ENCODE measurements around the gene CFAP43.
A peak's percentile ranks its signal among the peaks of the same experiment; 100 is the strongest.

CFAP43 gene

DNA sequence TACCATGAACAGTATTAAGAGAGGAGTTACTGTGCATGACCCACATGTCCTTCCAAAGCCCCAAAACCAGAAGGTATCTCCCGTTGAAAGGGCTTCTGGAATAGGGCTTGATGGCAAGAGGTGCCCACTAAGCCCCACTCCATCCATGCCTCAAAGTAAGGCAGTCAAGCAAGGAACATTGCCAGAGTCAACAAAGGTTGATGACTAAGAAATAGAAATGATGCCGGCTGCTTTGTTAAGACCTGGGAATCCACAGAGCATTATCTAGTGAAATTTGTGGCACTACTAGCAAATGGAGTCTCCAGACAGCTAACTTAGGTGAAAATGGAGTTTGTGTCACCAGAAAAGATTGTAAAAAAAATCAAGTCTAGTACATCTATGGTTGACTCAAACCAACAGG is 104.0 kb downstream of the CFAP43 start:
- DNase-seq (ENCODE audit: low spot score), result no peak

DNA sequence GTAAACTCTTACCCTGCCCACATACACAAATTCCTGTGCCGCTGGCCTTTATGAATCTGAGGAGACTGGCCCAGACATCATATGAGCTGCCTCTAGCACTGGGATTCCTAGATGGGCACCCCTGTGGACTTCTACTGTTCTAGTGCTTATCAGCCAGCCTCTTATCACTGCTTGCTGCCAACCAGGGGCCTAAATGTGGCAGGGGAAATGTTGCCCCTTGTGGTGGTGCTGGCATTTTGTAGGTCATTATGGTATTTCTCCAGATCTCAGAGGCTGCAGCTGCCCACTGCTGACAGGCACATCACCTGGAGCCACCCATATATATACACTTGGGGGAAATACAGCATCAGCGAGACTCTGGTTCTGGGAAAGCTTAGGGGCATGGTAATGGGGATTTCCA is 104.8 kb downstream of the CFAP43 start:
- peak; percentile 59 for DNase-seq (ENCODE audit: low spot score)

GRCh38 chr10:104123397-104123796 is 108.8 kb downstream of the CFAP43 start:
- peak; percentile 42 for DNase-seq (ENCODE audit: low spot score)

DNA sequence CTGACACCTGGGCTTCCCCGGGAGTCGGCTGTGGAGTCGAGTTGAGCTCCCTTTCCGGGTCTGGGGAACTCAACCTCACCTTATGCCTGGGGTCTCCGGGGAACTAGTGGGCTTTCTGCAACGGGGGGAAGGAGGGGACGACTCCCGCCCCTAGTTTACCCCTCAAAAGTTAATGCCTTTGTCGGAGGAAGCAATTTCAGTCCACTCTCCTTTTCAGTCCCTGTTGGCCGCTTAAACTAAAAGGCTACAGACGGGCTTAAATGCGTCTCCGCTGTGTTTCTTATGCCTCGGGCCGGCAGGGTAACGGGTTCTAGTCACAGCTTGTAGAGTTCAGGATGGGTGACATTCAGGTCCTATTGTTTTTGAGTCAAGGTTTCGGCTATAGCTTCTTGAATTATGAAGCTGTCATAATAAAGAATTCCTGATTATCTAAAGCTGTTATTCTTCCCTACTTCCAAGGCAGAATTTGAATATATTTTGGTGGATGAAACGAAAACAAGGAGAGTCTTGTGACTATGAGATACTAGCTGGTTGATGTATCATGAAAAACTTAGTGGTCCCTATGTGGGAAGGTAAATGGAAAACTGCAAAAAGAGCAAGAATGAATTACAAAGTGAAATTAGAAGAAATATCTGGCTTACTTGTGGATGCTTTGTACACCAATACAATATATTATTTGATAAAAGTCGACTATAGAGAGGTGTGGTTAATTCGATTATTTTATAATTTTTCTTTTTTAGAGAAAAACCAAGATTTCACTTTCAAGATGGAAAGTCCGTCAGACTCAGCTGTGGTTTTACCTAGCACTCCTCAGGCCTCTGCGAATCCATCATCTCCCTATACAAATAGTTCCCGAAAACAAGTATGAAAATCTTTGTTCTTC is 109.7 kb downstream of the CFAP43 start:
- peak; percentile 25 for DNase-seq (ENCODE audit: low spot score)

DNA sequence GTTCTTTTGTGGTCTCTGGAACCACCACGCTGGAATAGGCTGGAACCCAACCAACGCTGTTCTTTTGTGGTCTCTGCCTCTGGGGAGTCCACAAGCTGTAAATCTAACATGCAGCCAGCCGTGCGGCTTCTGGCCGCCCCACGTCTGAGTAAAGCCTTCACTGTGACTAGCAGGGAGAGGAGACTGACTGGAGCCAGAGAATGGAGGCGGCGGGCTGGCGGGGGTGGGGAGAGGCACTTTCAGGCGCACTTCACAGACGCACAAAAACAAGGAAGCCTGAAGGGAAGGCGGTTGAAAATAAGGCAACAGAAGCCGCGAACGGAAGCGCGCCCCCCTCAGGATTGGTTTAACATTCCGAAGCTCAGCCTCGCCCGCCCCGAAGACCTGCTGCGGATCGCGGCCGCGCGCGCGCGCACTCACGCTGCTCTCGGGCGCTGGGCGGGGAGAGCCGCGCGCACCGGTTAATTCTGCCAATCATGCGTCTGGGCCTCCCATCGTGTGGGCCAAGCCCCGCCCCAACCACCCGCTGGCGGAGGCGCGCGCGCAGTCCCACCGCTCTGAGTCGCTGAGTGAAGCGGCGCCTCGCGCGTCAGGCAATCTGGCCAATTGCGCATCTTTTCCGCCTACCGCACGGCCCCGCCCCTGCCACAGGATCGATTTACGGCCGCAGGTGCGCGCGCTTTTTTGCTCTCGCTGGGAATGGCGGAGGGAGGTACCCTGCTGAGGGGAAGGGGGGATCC is 110.5 kb downstream of the CFAP43 start, which contains the start of gene SFR1:
SFR1 (plus strand) TSS at position 687 of the 740 bp plus-strand sequence; CDS start at position 700, 13 bp downstream.
- peak; percentile 98 for DNase-seq (ENCODE audit: low spot score)

DNA sequence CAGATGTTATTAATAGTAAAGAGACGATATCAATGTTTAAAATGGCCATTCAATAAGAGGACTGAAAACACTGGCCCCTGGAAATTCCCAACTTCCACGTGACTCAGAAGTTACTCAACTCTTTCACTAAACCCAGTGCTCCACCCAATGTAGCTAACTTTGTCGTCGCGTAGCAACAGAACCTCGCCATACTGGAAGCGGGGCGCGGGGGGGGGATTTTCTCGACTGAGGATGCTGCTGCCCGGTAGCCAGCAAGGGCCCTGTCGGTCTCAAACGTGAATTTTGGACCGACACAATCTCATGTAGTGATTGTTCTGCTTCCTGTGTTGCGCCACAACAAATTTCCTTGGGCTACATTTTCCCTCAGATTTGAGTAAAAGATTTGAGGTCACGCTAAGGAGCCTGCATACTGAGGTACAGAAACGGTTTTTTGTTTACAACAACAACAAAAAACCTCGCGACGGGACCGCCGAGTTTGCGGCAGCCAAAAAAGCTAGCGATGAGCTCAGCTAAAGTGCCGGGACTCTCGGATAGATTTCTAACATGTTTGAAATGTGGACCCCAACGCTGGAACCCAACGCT is 111.2 kb downstream of the CFAP43 start:
- peak; percentile 94 for DNase-seq (ENCODE audit: low spot score)

DNA sequence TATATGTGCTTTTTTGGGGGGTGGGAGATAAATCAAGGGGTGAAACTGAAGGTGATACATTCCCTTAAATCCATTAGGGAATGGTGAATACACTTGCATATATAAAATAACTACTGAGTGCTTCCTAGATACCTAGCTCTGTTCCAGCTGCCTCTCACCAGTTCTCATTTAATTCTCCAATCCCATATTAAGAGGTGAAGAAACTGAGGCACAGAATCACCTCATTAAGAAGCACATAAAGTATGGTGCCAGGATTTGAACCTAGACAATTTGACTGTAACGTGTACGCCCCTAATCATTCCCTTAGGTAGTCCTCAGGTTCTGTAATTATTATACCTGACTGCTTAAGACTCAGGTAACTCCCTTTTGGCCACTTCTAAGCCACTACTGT is 111.7 kb downstream of the CFAP43 start:
- DNase-seq (ENCODE audit: low spot score), result no peak

- DNase-seq (ENCODE audit: low spot score), result peak; percentile 48
Measured at GRCh38 chr10:104119996-104120395, 112.2 kb downstream of the CFAP43 start.

GRCh38 chr10:104117839-104118323 is 114.3 kb downstream of the CFAP43 start:
- DNase-seq (ENCODE audit: low spot score), result no peak

GRCh38 chr10:104113376-104113956 is 118.7 kb downstream of the CFAP43 start:
- DNase-seq (ENCODE audit: low spot score), result no peak

GRCh38 chr10:104109908-104110662 is 122.1 kb downstream of the CFAP43 start:
- peak; percentile 32 for DNase-seq (ENCODE audit: low spot score)

DNA sequence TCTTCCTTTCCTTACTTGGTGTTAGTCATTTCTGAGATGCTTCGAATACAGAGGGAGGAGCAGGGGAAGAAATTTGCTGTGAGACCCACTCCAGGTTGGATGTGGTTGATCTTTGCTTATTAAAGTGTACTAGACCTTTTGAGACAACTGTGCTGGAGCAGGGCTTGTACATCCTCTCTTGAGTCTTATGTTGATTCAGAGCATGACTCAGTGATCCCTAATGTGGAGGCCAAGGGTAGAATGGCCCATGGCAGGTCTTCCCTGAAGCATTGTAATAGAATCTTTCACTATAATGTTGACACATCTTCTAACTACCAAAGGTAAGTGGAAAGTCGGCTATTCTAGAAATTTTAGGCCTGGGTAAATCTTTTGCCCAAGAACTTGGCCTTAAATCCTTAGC is 127.2 kb downstream of the CFAP43 start:
- DNase-seq (ENCODE audit: low spot score), result no peak

DNA sequence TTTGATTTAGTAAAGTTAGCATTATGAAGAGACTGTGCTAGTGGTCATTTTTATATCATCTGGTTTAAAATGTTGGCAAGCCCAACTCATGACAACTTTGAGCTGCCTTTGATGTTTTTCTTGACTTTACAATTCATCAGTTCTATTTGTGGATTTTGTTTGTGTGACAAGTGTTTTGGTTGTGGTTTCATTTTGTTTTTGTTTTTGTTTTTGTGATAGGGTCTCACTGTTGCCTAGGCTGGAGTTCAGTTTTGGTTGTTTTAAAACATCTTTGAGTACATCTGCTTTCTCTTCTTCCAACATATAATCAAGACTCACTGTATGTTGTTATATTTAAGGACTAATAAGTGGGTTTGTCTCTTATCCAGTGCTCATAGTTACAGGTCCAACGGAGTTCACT is 127.7 kb downstream of the CFAP43 start:
- DNase-seq (ENCODE audit: low spot score), result no peak

DNA sequence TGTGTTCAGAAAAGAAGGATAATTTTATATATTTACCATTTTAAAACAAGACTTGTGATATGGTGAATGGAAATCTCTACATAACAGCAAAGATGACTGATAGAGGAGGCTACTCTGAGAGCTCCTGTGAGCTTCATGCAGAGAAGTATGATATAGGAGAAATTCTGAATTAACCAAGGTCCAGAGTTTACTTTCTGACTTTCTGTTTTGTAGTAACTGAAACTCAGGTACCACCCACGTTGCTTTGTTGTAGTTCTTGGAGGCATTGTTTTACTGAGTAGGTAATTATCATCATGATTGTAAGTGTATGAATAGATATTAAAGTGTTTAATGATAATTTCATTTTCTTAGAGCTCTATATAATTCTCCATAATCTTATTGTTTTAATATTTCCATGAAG is 128.2 kb downstream of the CFAP43 start:
- DNase-seq (ENCODE audit: low spot score), result no peak

GRCh38 chr10:104101902-104102301 is 130.3 kb downstream of the CFAP43 start:
- no peak for DNase-seq (ENCODE audit: low spot score)

- no peak for DNase-seq (ENCODE audit: low spot score)
Measured at GRCh38 chr10:104100795-104101194, 131.4 kb downstream of the CFAP43 start.

GRCh38 chr10:104099941-104100340 is 132.2 kb downstream of the CFAP43 start:
- DNase-seq (ENCODE audit: low spot score), result no peak

DNA sequence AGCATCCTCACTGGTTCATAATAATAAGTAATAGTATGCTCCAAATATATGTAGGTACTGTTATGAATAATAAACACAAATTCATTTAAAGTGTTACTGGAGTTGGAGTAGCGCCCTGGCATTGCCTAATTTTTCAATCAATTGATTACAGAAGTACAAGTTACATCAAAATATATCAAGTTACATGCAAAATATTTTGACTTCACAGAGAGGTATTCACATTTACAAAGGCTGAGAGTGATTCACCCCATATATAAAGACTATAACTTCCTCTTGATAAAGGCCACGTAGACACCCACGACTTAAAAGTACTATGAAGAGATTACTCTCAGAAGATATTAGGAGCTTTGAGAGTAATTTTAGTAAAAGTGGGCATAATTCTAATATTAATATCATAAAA is 132.9 kb downstream of the CFAP43 start:
- DNase-seq (ENCODE audit: low spot score), result no peak

GRCh38 chr10:104098358-104098925 is 133.7 kb downstream of the CFAP43 start:
- DNase-seq (ENCODE audit: low spot score), result no peak

GRCh38 chr10:104096692-104097091 is 135.5 kb downstream of the CFAP43 start:
- DNase-seq (ENCODE audit: low spot score), result no peak

- no peak for DNase-seq (ENCODE audit: low spot score)
Measured at GRCh38 chr10:104092749-104093148, 139.4 kb downstream of the CFAP43 start.
